Rectal smooth muscle tissue (tissue), 1 donor: ENCODE results near the gene ZC3H8.
"Not testable (repeated sequence)": the region's sequence is repeated elsewhere in the genome, so short reads cannot be mapped to it uniquely, and the experiment has no call there.

Source experiments
- H3K27ac ChIP-seq: one replicate; pipeline ENCODE4 v1.7.0; 2013; ENCODE audit warnings: low read depth, low read length, inconsistent platforms
- H3K27me3 ChIP-seq: one replicate; pipeline ENCODE4 v1.7.0; 2013; ENCODE audit warnings: low read length; ENCODE audit not compliant: control insufficient read depth, insufficient read depth
- H3K36me3 ChIP-seq: one replicate; pipeline ENCODE4 v1.7.0; 2013; ENCODE audit warnings: low read length; ENCODE audit not compliant: control insufficient read depth, insufficient read depth
- H3K4me1 ChIP-seq: one replicate; pipeline ENCODE4 v1.7.0; 2013; ENCODE audit warnings: low read length; ENCODE audit not compliant: control insufficient read depth, insufficient read depth
- H3K4me3 ChIP-seq: one replicate; pipeline ENCODE4 v1.7.0; 2013; ENCODE audit warnings: low read length
- H3K9ac ChIP-seq: one replicate; pipeline ENCODE4 v1.7.0; 2013; ENCODE audit warnings: low read length

The ZC3H8 gene

GRCh38 chr2:112253261-112253815 is 1.5 kb downstream of the ZC3H8 start:
- H3K36me3 ChIP-seq, result no peaks in the 10 kb centered on the region
- no peak overlapping the region for H3K4me3 ChIP-seq
- H3K4me1 ChIP-seq, result no peaks in the 10 kb centered on the region
- H3K27ac ChIP-seq, result no peak overlapping the region
- no peak overlapping the region for H3K9ac ChIP-seq
- no peaks in the 10 kb centered on the region for H3K27me3 ChIP-seq

- no peaks in the 10 kb centered on the region for H3K27me3 ChIP-seq
Observed at GRCh38 chr2:112251271-112251670, 3.6 kb downstream of the ZC3H8 start.

GRCh38 chr2:112244854-112245253 is 10.0 kb downstream of the ZC3H8 start:
- H3K27ac ChIP-seq, result no peak overlapping the region
- H3K9ac ChIP-seq, result no peak overlapping the region
- no peaks in the 10 kb centered on the region for H3K4me1 ChIP-seq
- no peaks in the 10 kb centered on the region for H3K36me3 ChIP-seq
- H3K4me3 ChIP-seq, result no peak overlapping the region
- H3K27me3 ChIP-seq, result no peaks in the 10 kb centered on the region

More at GRCh38 chr2:112251271-112251670, 3.6 kb downstream of the ZC3H8 start:
- H3K4me3 ChIP-seq, result no peak overlapping the region
- H3K27ac ChIP-seq, result no peak overlapping the region
- H3K4me1 ChIP-seq, result no peaks in the 10 kb centered on the region
- H3K36me3 ChIP-seq, result no peaks in the 10 kb centered on the region
- no peak overlapping the region for H3K9ac ChIP-seq

- Histone ChIP-seq H3K4me3 (no peak overlapping the region), H3K36me3 (no peaks in the 10 kb centered on the region), H3K9ac (no peak overlapping the region), H3K27ac (no peak overlapping the region), H3K4me1 (no peaks in the 10 kb centered on the region), H3K27me3 (no peaks in the 10 kb centered on the region)
Observed at GRCh38 chr2:112243233-112243632, 11.6 kb downstream of the ZC3H8 start.

- no peak overlapping the region for H3K4me3 ChIP-seq
- H3K36me3 ChIP-seq, result no peaks in the 10 kb centered on the region
- H3K27ac ChIP-seq, result no peak overlapping the region
- H3K4me1 ChIP-seq, result no peaks in the 10 kb centered on the region
- H3K9ac ChIP-seq, result no peak overlapping the region
- H3K27me3 ChIP-seq, result no peaks in the 10 kb centered on the region
Observed at GRCh38 chr2:112242384-112242783, 12.5 kb downstream of the ZC3H8 start.

- Histone ChIP-seq H3K36me3 (peaks cover 2% of the 10 kb centered on the region), H3K27ac (no peak overlapping the region), H3K9ac (no peak overlapping the region), H3K4me3 (no peak overlapping the region), H3K4me1 (no peaks in the 10 kb centered on the region), H3K27me3 (no peaks in the 10 kb centered on the region)
Observed at GRCh38 chr2:112239862-112240261, 15.0 kb downstream of the ZC3H8 start.

GRCh38 chr2:112230371-112230770 is 24.5 kb downstream of the ZC3H8 start:
- Histone ChIP-seq H3K36me3 (no peaks in the 10 kb centered on the region), H3K27me3 (no peaks in the 10 kb centered on the region), H3K4me1 (no peaks in the 10 kb centered on the region), H3K27ac (no peak overlapping the region), H3K9ac (no peak overlapping the region), H3K4me3 (no peak overlapping the region)

- H3K4me1 ChIP-seq, result no peaks in the 10 kb centered on the region
- no peak overlapping the region for H3K9ac ChIP-seq
- H3K27ac ChIP-seq, result no peak overlapping the region
- no peak overlapping the region for H3K4me3 ChIP-seq
- H3K36me3 ChIP-seq, result no peaks in the 10 kb centered on the region
- H3K27me3 ChIP-seq, result no peaks in the 10 kb centered on the region
Observed at GRCh38 chr2:112229348-112229747, 25.5 kb downstream of the ZC3H8 start.

- no peak overlapping the region for H3K9ac ChIP-seq
- H3K4me1 ChIP-seq, result no peaks in the 10 kb centered on the region
- H3K27ac ChIP-seq, result no peak overlapping the region
- no peaks in the 10 kb centered on the region for H3K36me3 ChIP-seq
- no peaks in the 10 kb centered on the region for H3K27me3 ChIP-seq
- no peak overlapping the region for H3K4me3 ChIP-seq
Observed at GRCh38 chr2:112220831-112221230, 34.0 kb downstream of the ZC3H8 start.

- no peak overlapping the region for H3K4me3 ChIP-seq
- peaks cover 2% of the 10 kb centered on the region for H3K36me3 ChIP-seq
- no peak overlapping the region for H3K27ac ChIP-seq
- H3K9ac ChIP-seq, result no peak overlapping the region
- H3K27me3 ChIP-seq, result no peaks in the 10 kb centered on the region
- no peaks in the 10 kb centered on the region for H3K4me1 ChIP-seq
Observed at GRCh38 chr2:112220186-112220585, 34.7 kb downstream of the ZC3H8 start.

GRCh38 chr2:112217854-112218253 is 37.0 kb downstream of the ZC3H8 start:
- no peaks in the 10 kb centered on the region for H3K4me1 ChIP-seq
- peaks cover 3% of the 10 kb centered on the region for H3K36me3 ChIP-seq

GRCh38 chr2:112216167-112216566 is 38.7 kb downstream of the ZC3H8 start:
- Histone ChIP-seq H3K27ac (no peak overlapping the region), H3K36me3 (peaks cover 3% of the 10 kb centered on the region), H3K4me3 (no peak overlapping the region), H3K9ac (no peak overlapping the region), H3K4me1 (no peaks in the 10 kb centered on the region), H3K27me3 (no peaks in the 10 kb centered on the region)

More at GRCh38 chr2:112217854-112218253, 37.0 kb downstream of the ZC3H8 start:
- Histone ChIP-seq H3K9ac (no peak overlapping the region), H3K27me3 (no peaks in the 10 kb centered on the region), H3K27ac (no peak overlapping the region), H3K4me3 (no peak overlapping the region)

- not testable (repeated sequence) for H3K27ac ChIP-seq, H3K9ac ChIP-seq, H3K4me3 ChIP-seq, H3K36me3 ChIP-seq, H3K4me1 ChIP-seq, H3K27me3 ChIP-seq
Observed at GRCh38 chr2:112207905-112208304, 46.9 kb downstream of the ZC3H8 start.
